WTC11 (cell line): ENCODE data around the gene DGKA.

Experiments used
- ARID4B ChIP-seq: sonication (generic); formaldehyde crosslinking; IDR thresholded peaks from 2 replicates; pipeline ENCODE4 v1.8.0; 2023; ENCODE audit warnings: missing genetic modification reagents, mild to moderate bottlenecking, borderline replicate concordance
- ATF2 ChIP-seq: sonication (generic); formaldehyde crosslinking; IDR thresholded peaks from 2 replicates; pipeline ENCODE4 v1.8.1; 2022; ENCODE audit warnings: low read depth, missing genetic modification reagents, borderline replicate concordance
- CREB1 ChIP-seq: sonication (generic); formaldehyde crosslinking; IDR thresholded peaks from 2 replicates; pipeline ENCODE4 v1.8.0; 2023; ENCODE audit warnings: mild to moderate bottlenecking, missing genetic modification reagents
- CTCF ChIP-seq: fragments of 200-600 bp; IDR thresholded peaks from 2 replicates; pipeline ENCODE4 v1.8.0; 2022; ENCODE audit warnings: antibody characterized with exemption
- HMGXB4 ChIP-seq: sonication (generic); formaldehyde crosslinking; IDR thresholded peaks from 2 replicates; pipeline ENCODE4 v1.8.1; 2023; ENCODE audit warnings: mild to moderate bottlenecking, moderate library complexity, missing genetic modification reagents
- MAX ChIP-seq: sonication (generic); formaldehyde crosslinking; IDR thresholded peaks from 2 replicates; pipeline ENCODE4 v1.8.0; 2022; ENCODE audit warnings: mild to moderate bottlenecking, missing genetic modification reagents
- NFYB ChIP-seq: sonication (generic); formaldehyde crosslinking; conservative IDR thresholded peaks from 2 replicates; pipeline ENCODE4 v1.8.0; 2022; ENCODE audit warnings: low read depth, missing genetic modification reagents
- NR1H2 ChIP-seq: sonication (generic); formaldehyde crosslinking; IDR thresholded peaks from 2 replicates; pipeline ENCODE4 v1.9.0; 2021; ENCODE audit warnings: mild to moderate bottlenecking, moderate library complexity, missing genetic modification reagents
- SP1 ChIP-seq: sonication (generic); formaldehyde crosslinking; conservative IDR thresholded peaks from 2 replicates; pipeline ENCODE4 v1.8.1; 2022; ENCODE audit warnings: missing genetic modification reagents
- TP53 ChIP-seq: sonication (generic); formaldehyde crosslinking; IDR thresholded peaks from 2 replicates; pipeline ENCODE4 v1.8.1; 2023; ENCODE audit warnings: mild to moderate bottlenecking, missing genetic modification reagents
- USF2 ChIP-seq: sonication (generic); formaldehyde crosslinking; IDR thresholded peaks from 2 replicates; pipeline ENCODE4 v1.8.1; 2023; ENCODE audit warnings: mild to moderate bottlenecking, missing genetic modification reagents, moderate library complexity
- ZNF512 ChIP-seq: sonication (generic); formaldehyde crosslinking; IDR thresholded peaks from 2 replicates; pipeline ENCODE4 v1.8.1; 2022; ENCODE audit warnings: missing genetic modification reagents, borderline replicate concordance
- ZSCAN18 ChIP-seq: fragments of 250-450 bp; sonication (Bioruptor Pico); IDR thresholded peaks from 2 replicates; pipeline ENCODE4 v2.1.2; 2022; ENCODE audit warnings: mild to moderate bottlenecking, moderate library complexity

- TF ChIP-seq CREB1 (CRISPR knock-in tag) (no peak), CTCF (no peak), USF2 (CRISPR knock-in tag) (no peak), ATF2 (no peak), SP1 (CRISPR knock-in tag) (no peak), ZSCAN18 (CRISPR knock-in tag) (no peak), ZNF512 (CRISPR knock-in tag) (no peak), MAX (no peak), NFYB (no peak), NR1H2 (no peak), HMGXB4 (CRISPR knock-in tag) (no peak), TP53 (no peak), ARID4B (no peak)
Observed at GRCh38 chr12:55938826-55939501, 8.0 kb downstream of the DGKA start.
